Karpas-422 (cell line): ENCODE measurements around the gene PARP3. TPM values are rescaled to one million over a fixed set of nuclear protein-coding genes. Genes with fewer than 3 reads are reported as not detected.
"Not testable (repeated sequence)": the region's sequence is repeated elsewhere in the genome, so short reads cannot be mapped to it uniquely, and the experiment has no call there.

Source experiments
- DNase-seq: peaks from one replicate; pipeline ENCODE4 v3.0.0-alpha.2; 2015
- H2AFZ ChIP-seq: fragments of 200-600 bp; sonication (generic); 2 replicates; pipeline ENCODE4 v1.6.1; 2014; ENCODE audit warnings: antibody characterized with exemption, low read length, mixed read lengths
- H3K27ac ChIP-seq: fragments of 200-600 bp; sonication (generic); 2 replicates; pipeline ENCODE4 v1.5.1; 2014; ENCODE audit warnings: mild to moderate bottlenecking, low read length, moderate library complexity
- H3K27me3 ChIP-seq: fragments of 200-600 bp; sonication (generic); 2 replicates; pipeline ENCODE4 v1.6.1; 2014; ENCODE audit warnings: low read length, mixed read lengths
- H3K36me3 ChIP-seq: fragments of 200-600 bp; sonication (generic); 2 replicates; pipeline ENCODE4 v1.6.1; 2014; ENCODE audit warnings: low read length, mixed read lengths; ENCODE audit not compliant: insufficient read depth
- H3K4me1 ChIP-seq: fragments of 200-600 bp; sonication (generic); 2 replicates; pipeline ENCODE4 v1.6.1; 2014; ENCODE audit warnings: mild to moderate bottlenecking, low read length, mixed read lengths
- H3K4me2 ChIP-seq: fragments of 200-600 bp; sonication (generic); 2 replicates; pipeline ENCODE4 v1.6.1; 2014; ENCODE audit warnings: low read length, low read depth, mild to moderate bottlenecking; ENCODE audit not compliant: poor library complexity, severe bottlenecking
- H3K4me3 ChIP-seq: fragments of 200-600 bp; sonication (generic); 2 replicates; pipeline ENCODE4 v1.5.1; 2014; ENCODE audit warnings: mild to moderate bottlenecking, antibody characterized with exemption, low read length, mixed read lengths
- H3K79me2 ChIP-seq: fragments of 200-600 bp; sonication (generic); 2 replicates; pipeline ENCODE4 v1.6.1; 2014; ENCODE audit warnings: mild to moderate bottlenecking, low read length, mixed read lengths
- H3K9ac ChIP-seq: fragments of 200-600 bp; sonication (generic); 2 replicates; pipeline ENCODE4 v1.6.0; 2014; ENCODE audit warnings: low read length
- H3K9me2 ChIP-seq: fragments of 200-600 bp; sonication (generic), shearing (Covaris generic); replicated peaks from 2 replicates; pipeline ENCODE4 v1.6.0; 2014; ENCODE audit warnings: mild to moderate bottlenecking, low read length, moderate library complexity; ENCODE audit not compliant: insufficient read depth
- H3K9me3 ChIP-seq: fragments of 300-700, 200-600 bp; sonication (generic); 2 replicates; pipeline ENCODE4 v1.6.1; 2014; ENCODE audit warnings: low read length, mixed read lengths
- H4K20me1 ChIP-seq: fragments of 200-600 bp; sonication (generic); 2 replicates; pipeline ENCODE4 v1.6.1; 2014; ENCODE audit warnings: mild to moderate bottlenecking, antibody characterized with exemption, low read length, low read depth; ENCODE audit not compliant: insufficient read depth
- total RNA-seq: library from RNA; depleted of rRNA; stranded (reverse); fragments of >200 nt; shearing (Covaris generic); gene quantifications from 2 replicates; pipeline ENCODE4 v1.2.3, GENCODE V29; 2014; ENCODE audit warnings: low replicate concordance

PARP3 gene
- total RNA-seq, 1 experiment from 2014 or later, result 29.1 TPM

GRCh38 chr3:51986010-51986947, 44.1 kb downstream of the PARP3 start:
- H3K9me3 ChIP-seq, result no peaks in the 10 kb centered on the region
- no peaks in the 10 kb centered on the region for H3K27me3 ChIP-seq
- peaks cover 30% of the 10 kb centered on the region for H3K4me1 ChIP-seq
- H2AFZ ChIP-seq, result no peak overlapping the region
- H3K9ac ChIP-seq, result no peak overlapping the region
- no peaks in the 10 kb centered on the region for H3K9me2 ChIP-seq
- H3K27ac ChIP-seq, result no peak overlapping the region
- peaks cover 18% of the 10 kb centered on the region for H3K79me2 ChIP-seq
- H3K36me3 ChIP-seq, result no peaks in the 10 kb centered on the region
- no peak for DNase-seq
- H3K4me2 ChIP-seq, result no peak overlapping the region
- no peak overlapping the region for H3K4me3 ChIP-seq
- H4K20me1 ChIP-seq, result no peaks in the 10 kb centered on the region

GRCh38 chr3:51987568-51987967, 45.4 kb downstream of the PARP3 start:
- Histone ChIP-seq H3K36me3 (0 out of 2 replicates have a peak, but pooled peaks cover under 1% of the 10 kb centered on the region), H3K9ac (no peak overlapping the region), H3K79me2 (peaks cover 11% of the 10 kb centered on the region; the same call in 1 of the 2 replicates)

GRCh38 chr3:51988286-51989146, 46.4 kb downstream of the PARP3 start:
- Histone ChIP-seq H3K9ac (no peak overlapping the region), H4K20me1 (no peaks in the 10 kb centered on the region), H3K36me3 (0 out of 2 replicates have a peak, but pooled peaks cover 7% of the 10 kb centered on the region), H3K27me3 (no peaks in the 10 kb centered on the region), H3K79me2 (peaks cover 8% of the 10 kb centered on the region; the same call in 1 of the 2 replicates), H2AFZ (no peak overlapping the region), H3K9me2 (no peaks in the 10 kb centered on the region), H3K4me1 (peaks cover 18% of the 10 kb centered on the region), H3K4me3 (no peak overlapping the region), H3K27ac (no peak overlapping the region), H3K9me3 (no peaks in the 10 kb centered on the region), H3K4me2 (no peak overlapping the region)
- no peak for DNase-seq

More at GRCh38 chr3:51987568-51987967, 45.4 kb downstream of the PARP3 start:
- peaks cover 22% of the 10 kb centered on the region for H3K4me1 ChIP-seq
- no peak overlapping the region for H3K4me2 ChIP-seq
- H2AFZ ChIP-seq, result no peak overlapping the region
- H4K20me1 ChIP-seq, result no peaks in the 10 kb centered on the region
- H3K9me2 ChIP-seq, result no peaks in the 10 kb centered on the region
- no peak overlapping the region for H3K27ac ChIP-seq
- H3K4me3 ChIP-seq, result no peak overlapping the region
- no peaks in the 10 kb centered on the region for H3K27me3 ChIP-seq
- no peak for DNase-seq
- H3K9me3 ChIP-seq, result no peaks in the 10 kb centered on the region

GRCh38 chr3:51990501-51990971, 48.4 kb downstream of the PARP3 start:
- not testable (repeated sequence) for H3K9me3 ChIP-seq, H3K9me2 ChIP-seq, H3K27ac ChIP-seq, H3K4me3 ChIP-seq, H3K27me3 ChIP-seq, H2AFZ ChIP-seq, H3K9ac ChIP-seq, DNase-seq, H3K4me2 ChIP-seq
- H3K36me3 ChIP-seq, result peaks cover 24% of the 10 kb centered on the region
- peaks cover 12% of the 10 kb centered on the region; the same call in 1 of the 2 replicates for H4K20me1 ChIP-seq
- H3K4me1 ChIP-seq, result peaks cover 14% of the 10 kb centered on the region
- peaks cover 14% of the 10 kb centered on the region for H3K79me2 ChIP-seq

- H3K36me3 ChIP-seq, result peaks cover 25% of the 10 kb centered on the region
- H3K4me2 ChIP-seq, result no peak overlapping the region
- H3K9me2 ChIP-seq, result no peaks in the 10 kb centered on the region
- DNase-seq, result peak; percentile 69
- H3K79me2 ChIP-seq, result peaks cover 16% of the 10 kb centered on the region
- no peak overlapping the region for H3K9ac ChIP-seq
- peak overlapping the region; percentile 7; the same call in 1 of the 2 replicates for H3K27ac ChIP-seq
- no peak overlapping the region for H2AFZ ChIP-seq
- H4K20me1 ChIP-seq, result peaks cover 12% of the 10 kb centered on the region; the same call in 1 of the 2 replicates
- no peaks in the 10 kb centered on the region for H3K9me3 ChIP-seq
- no peaks in the 10 kb centered on the region for H3K27me3 ChIP-seq
- no peak overlapping the region for H3K4me3 ChIP-seq
- peaks cover 14% of the 10 kb centered on the region for H3K4me1 ChIP-seq
These were observed 50.0 kb downstream of the PARP3 start for GRCh38 chr3:51992017-51992682.

GRCh38 chr3:51993657-51994056, 51.5 kb downstream of the PARP3 start:
- not testable (repeated sequence) for H3K4me3 ChIP-seq, H3K9ac ChIP-seq, H3K27ac ChIP-seq, H3K9me2 ChIP-seq, DNase-seq, H3K27me3 ChIP-seq, H3K4me2 ChIP-seq, H3K9me3 ChIP-seq, H2AFZ ChIP-seq
- Histone ChIP-seq H3K4me1 (peaks cover 14% of the 10 kb centered on the region), H3K36me3 (peaks cover 25% of the 10 kb centered on the region), H4K20me1 (peaks cover 12% of the 10 kb centered on the region; the same call in 1 of the 2 replicates), H3K79me2 (peaks cover 16% of the 10 kb centered on the region)

- peaks cover 25% of the 10 kb centered on the region for H3K36me3 ChIP-seq
- peak overlapping the region; percentile 80 for H3K4me3 ChIP-seq
- peaks cover 12% of the 10 kb centered on the region; the same call in 1 of the 2 replicates for H4K20me1 ChIP-seq
- peak overlapping the region; percentile 93 for H3K27ac ChIP-seq
- no peak for DNase-seq
- H3K9me2 ChIP-seq, result no peaks in the 10 kb centered on the region
- peaks cover 14% of the 10 kb centered on the region for H3K4me1 ChIP-seq
- peaks cover 16% of the 10 kb centered on the region for H3K79me2 ChIP-seq
- peak overlapping the region; percentile 87 for H3K9ac ChIP-seq
- no peaks in the 10 kb centered on the region for H3K9me3 ChIP-seq
- H3K27me3 ChIP-seq, result no peaks in the 10 kb centered on the region
- peak overlapping the region; percentile 86 for H3K4me2 ChIP-seq
- no peak overlapping the region for H2AFZ ChIP-seq
These were observed 52.4 kb downstream of the PARP3 start for GRCh38 chr3:51994530-51994929.
